CD4-positive, alpha-beta T cell treated with Interleukin-10 for 1 hour (primary cell): Measurements from ENCODE around the gene BMP3.
A peak's percentile ranks its signal among the peaks of the same experiment; 100 is the strongest.

ENCODE experiments used
- DNase-seq: peaks from one replicate; pipeline ENCODE4 v3.0.0-alpha.2; 2020

The BMP3 gene

DNA sequence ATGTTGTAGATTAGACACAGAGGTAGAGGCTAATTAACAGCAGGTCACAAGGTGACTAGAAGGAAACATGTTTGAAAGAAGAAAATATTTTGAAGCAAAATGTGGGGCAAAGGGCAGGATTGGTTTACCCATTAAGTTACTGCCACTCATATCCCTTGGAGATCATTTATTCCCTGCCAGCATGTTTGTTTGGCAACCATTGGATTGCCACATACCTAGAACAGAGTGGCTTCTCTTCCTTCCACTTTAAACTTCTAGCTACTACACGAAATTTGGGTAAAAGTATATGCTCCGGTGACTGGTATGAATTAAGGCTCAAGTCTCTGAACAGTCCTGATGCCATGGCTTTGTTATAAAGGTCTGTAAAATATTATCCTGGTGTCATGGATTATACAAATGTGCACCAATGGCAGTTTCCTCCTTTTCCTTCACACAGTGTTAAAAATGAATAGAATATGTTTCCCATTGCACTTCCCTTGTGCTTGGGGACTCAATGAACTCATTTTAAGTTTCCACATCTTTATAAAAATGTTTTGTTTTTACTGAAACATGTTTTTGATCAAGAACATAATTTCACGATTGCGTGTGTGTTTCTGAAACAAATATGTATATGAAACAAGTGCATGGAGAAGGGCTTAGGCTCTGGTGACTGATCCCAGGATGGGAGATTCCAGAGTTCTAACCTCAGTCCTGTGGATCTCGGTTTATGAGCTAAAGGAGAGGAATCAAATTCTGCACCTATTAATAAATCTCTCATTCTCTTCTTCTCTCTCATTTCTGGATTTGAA is 12.3 kb downstream of the BMP3 start:
- no peak for DNase-seq

- no peak for DNase-seq
Measured at GRCh38 chr4:81049330-81049729, 18.8 kb downstream of the BMP3 start.

GRCh38 chr4:81049907-81050306 is 19.4 kb downstream of the BMP3 start:
- DNase-seq = no peak

- peak; percentile 45 for DNase-seq
Measured at GRCh38 chr4:81052119-81053068, 21.9 kb downstream of the BMP3 start.

- no peak for DNase-seq
Measured at GRCh38 chr4:81058621-81059020, 28.1 kb downstream of the BMP3 start.

DNA sequence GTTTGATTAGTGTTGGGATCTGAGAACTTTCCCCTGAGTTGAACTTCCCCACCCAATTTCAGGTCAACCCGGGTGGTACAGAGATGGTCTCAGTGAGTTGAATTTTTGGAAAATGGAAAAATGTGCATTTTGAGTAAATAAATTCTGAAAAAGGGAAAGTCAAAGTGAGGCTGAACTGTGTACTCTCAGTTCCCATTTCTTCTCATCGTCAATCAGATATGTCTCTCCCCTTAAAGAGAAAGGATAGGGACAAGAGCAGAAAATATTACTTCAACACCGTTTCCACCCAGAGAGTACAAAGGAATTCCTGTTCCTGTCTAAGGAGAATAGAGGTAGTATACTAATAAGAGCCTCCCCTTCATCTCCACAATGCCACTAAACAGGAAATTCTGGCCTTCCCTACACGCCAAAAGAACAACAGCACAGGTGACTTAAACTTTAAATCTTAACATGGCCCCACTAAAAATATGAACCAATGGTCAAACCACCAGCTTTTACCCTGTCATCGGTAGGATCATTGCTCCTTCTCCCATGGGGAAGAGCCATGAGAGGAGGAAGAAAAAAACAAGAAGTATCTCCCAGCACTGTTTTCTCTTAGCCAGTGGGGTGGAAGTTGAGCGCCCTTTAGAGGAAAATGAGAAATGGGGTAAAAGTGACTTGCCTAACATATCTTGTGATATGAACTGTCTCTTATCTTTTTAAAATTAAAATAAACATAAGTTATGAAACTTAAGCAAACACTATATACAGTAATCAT is 30.3 kb downstream of the BMP3 start:
- no peak for DNase-seq

DNA sequence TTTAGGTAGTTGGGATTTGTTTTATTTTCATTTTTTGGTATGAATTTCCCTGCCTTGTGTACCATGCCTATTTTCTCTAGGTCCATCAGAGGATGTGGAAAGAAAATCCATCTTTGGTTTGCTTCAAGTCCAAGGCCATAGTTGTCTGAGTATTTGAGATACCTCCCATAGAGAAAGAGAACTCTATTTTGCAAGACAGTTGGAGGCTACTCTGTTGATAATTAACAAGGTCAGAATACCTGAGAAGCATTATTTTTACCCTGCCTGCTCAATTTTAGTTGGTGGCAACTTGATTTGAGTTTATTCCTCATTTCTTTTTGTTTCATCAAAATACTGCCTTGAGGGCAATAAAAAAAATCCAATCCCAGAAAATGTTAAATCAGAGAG is 30.8 kb downstream of the BMP3 start:
- DNase-seq = no peak

DNA sequence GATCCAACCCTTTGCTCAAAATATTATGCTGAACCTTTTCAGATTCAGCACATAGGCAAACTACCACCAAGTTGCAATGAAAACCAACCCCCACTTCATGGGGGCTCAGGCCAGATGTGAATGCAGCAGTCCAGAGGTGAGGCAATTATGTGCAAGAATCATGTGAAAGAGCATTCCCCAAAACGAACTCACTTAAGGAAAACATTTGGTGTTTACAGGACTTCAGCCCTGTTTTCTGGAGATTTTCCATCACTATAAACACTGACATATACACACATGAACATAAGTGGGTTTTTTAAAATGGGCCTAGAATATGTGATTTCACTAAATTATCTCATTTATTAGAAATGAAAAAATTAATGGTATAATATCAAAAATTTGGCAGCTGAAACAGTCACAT is 31.5 kb downstream of the BMP3 start:
- DNase-seq = no peak

DNA sequence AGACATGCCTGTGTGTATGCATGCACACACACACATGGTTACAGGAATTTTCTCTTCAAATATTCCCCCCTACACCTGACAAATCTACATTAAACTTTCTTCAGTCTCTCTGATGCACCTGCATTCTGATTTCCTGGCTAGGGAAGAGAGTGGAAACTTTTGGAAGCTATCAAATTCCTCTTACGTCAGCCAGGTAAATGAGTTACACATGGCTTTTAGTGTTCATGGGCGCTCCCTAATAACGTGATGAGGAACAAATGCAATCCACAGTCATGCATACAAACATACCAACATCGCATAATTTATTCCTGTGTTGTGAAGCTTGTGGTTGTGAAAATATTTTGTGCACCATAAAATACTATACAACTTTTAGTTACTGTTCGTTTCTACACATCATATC is 34.9 kb downstream of the BMP3 start:
- DNase-seq = no peak

DNA sequence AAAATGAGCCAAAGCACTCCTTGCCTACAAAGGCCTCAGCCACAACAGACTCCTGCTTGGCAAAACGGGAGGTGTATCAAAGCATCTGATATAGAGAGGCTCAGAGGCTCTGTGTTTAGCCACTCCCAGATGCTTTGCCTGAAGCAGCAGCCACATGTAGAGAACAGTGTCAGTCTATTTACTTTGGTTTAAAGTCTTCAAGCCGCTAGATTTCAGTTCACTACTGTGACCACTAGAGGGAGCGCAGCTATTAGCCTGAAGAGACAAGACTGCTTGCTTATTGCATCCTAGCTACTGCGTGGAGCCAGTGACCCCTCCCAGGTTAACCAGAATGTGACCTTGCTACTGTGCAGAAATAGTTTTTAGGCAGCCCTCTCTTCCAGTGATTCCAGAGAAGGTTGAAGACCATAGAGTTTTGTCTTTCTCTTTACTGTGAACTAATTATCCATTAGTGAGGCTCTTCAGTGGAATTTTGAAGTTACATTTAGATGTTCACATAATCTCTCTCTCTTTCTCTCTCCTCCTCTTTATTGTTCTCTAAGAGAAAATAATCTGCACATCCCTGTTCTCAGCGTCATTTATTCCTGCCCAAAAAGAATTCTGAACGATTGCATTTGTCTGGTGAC is 39.3 kb downstream of the BMP3 start:
- peak; percentile 68 for DNase-seq

GRCh38 chr4:81071013-81071412 is 40.5 kb downstream of the BMP3 start:
- no peak for DNase-seq

- DNase-seq = no peak
Measured at GRCh38 chr4:81081156-81081555, 50.6 kb downstream of the BMP3 start.

DNA sequence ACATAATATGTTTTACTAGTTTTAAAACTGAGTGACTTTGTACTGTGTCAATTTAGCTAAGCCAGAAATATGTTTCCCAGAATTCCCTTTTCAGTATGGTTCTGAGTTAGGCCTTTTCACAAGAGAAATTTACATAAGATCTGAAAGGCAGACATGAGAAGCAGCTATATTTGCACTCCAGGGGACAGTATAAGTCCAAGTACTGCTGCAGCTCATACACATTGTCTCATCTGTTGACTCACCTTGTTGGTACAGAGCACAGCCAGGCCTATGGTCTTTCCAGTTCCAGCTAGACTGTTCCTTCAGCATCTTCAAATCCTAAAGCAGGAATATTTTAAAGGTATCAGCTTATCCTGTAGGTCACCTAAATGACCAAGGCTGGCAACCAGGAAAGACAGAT is 53.5 kb downstream of the BMP3 start:
- DNase-seq = no peak

GRCh38 chr4:81084634-81085033 is 54.1 kb downstream of the BMP3 start:
- no peak for DNase-seq

DNA sequence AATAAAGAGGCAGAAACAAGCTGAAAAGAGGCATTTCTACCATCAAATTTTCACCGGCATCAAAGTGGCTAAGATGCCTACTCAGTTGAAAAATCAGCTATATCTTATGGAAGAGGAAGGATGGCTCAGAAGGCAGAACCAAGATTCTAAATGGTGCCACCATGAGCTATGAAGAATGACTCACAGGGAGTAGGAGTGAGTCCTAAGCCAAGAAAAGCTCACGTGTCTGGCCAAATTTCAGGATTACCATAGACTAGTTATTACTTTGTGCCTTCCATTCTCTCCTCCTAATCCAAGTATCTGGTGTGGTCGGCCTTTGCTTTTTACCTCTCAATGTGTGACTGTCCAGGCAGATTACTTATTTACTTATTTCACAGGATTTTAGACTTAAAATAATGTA is 54.8 kb downstream of the BMP3 start:
- DNase-seq = no peak

DNA sequence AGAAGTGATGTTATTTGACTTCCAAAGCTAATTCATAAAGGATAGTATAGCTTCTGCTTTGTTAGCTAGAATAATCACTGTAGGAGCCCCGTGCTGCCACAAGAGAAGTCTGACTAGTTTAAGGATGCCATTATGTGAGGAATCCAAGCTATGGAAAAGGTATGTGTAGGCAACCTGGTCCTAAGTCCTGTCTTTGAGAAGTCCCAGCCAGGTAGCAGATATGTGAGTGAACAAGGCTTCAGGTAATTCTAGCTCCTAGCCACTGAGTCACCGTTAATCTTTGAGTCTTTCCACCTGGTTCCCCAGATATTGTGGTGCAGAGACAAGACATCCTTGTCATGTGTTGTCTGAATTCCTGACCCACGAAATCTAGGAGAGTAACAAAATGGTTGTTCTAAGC is 55.5 kb downstream of the BMP3 start:
- DNase-seq = no peak

DNA sequence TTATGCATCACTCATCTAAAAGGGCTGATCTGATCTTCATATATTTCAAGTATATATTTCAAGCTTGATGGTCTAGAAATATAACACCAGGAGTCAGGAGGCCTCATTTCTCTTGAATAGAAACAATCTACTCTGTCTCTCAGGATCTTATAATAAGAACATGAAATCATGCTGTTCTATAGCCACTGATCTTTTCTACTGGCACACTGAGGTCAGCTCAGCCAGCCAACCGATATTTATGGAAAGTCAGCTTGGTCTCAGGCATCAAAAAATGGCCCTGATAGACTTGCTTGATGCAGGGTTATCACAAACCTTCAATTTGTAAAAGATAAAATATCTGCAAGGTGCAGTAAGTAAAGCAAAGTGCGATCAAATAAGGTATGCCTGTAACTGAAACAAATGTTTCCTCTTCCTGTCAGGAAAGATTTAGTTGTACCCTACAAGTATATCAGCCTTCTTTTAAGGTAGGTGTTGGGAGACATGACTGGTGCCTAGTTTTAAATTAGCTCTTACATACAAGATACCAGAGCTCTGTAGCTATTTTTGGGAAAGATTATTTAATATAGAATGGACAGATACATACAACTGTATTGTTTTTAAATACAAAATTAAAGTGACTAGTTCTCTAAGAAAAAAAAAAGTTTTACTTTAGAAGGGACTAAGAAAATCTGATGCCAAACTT is 63.4 kb downstream of the BMP3 start:
- no peak for DNase-seq

GRCh38 chr4:81095389-81095788 is 64.9 kb downstream of the BMP3 start:
- no peak for DNase-seq

DNA sequence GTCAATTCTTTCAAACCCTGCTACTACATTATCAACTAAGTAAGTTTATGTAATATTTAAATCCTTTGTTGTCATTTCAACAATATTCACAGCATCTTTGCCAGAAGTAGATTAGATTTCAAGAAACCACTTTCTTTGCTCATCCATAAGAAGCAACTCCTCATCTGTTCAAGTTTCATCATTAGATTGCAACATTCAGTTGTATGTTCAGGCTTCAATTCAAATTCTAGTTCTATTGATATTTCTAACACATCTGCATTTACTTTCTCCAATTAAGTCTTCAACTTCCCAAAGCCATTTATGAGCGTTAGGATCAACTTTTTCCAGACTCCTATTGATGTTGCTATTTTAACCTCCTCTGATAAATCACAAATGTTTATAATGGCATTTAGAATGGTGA is 66.1 kb downstream of the BMP3 start:
- no peak for DNase-seq

GRCh38 chr4:81102107-81102506 is 71.6 kb downstream of the BMP3 start:
- no peak for DNase-seq

GRCh38 chr4:81106150-81106549 is 75.6 kb downstream of the BMP3 start:
- DNase-seq = no peak
